Activated naive CD4-positive, alpha-beta T cell treated with anti-CD3 and anti-CD28 coated beads, Interleukin-2, amount 50 U/mL, for 72 hours (primary cell): ENCODE data around the gene GBGT1. TPM values are rescaled to one million over a fixed set of nuclear protein-coding genes. Genes with fewer than 3 reads are reported as not detected.

Source experiments
- ATAC-seq, 2 donors: fragments of 150-1000 bp; cut with Tn5 transposase; 2 replicates each; pipeline ENCODE4 v1.10.0; 2021; ENCODE audit warnings: mild to moderate bottlenecking in 2 of 2, moderate library complexity in 2 of 2
- DNase-seq, 2 donors: peaks; one replicate each; pipeline ENCODE4 v3.0.0; 2021 to 2022; ENCODE audit warnings: low spot score in 2 of 2
- H3K27ac Mint-ChIP-seq, 2 donors: one replicate each; pipeline ENCODE4 v1.8.0; 2022; ENCODE audit warnings: mild to moderate bottlenecking in 2 of 2, mixed read lengths in 2 of 2
- H3K36me3 Mint-ChIP-seq, 2 donors: one replicate each; pipeline ENCODE4 v1.8.0; 2022; ENCODE audit warnings: mixed read lengths in 2 of 2
- H3K9me3 Mint-ChIP-seq, 2 donors: one replicate each; pipeline ENCODE4 v1.8.0; 2022; ENCODE audit warnings: mixed read lengths in 2 of 2
- total RNA-seq, 2 donors: library from RNA; stranded (reverse); gene quantifications; one replicate each; pipeline ENCODE4 v1.2.3, GENCODE V29; 2022

GBGT1 gene
- total RNA-seq, 2 donors from 2014 or later, result 3.1 to 7.3 TPM

DNA sequence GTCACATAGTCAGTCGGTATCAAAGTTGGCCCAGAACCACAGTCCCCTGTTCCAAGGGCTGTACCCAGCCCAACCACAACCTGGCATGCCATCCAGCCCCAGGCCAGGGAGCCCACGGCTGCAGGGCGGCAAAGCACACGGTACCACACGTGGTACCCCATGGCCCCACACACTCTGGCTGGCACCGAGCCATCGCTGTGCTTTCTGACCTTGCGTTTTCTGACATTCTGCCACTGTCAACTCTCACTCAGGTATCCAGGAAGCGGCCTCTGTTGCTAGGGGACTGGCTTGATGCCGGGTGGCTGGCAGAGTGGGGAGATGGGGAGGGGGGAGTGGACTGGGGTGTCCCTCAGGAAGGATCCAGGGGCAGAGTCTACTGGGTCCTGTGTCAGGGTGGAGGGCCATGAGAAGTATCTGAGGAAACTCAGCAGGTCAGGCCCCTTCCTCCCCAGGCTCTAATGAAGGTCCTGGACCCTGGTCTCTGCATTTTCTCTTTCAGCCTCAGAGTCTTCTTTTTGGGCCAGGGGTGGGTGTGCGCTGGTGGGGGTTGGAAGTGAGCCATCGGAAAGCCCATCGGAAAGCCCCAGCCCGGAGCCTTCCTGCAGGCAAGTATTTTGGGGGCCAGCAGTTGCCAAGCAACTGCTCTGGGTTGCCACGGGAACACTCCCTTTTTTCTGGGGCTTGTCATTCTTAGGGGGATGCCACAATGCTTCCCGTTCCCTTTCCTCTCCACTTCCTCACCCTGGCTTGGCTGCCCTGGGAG lies 21.7 kb downstream of the GBGT1 start:
- H3K9me3 Mint-ChIP-seq, result no peaks in the 10 kb centered on the region
- H3K27ac Mint-ChIP-seq, result peak overlapping the region in 1 of 2 donors; percentile 85
- H3K36me3 Mint-ChIP-seq, result peaks cover 0 to 11% of the 10 kb centered on the region in 2 donors
- DNase-seq, result no peak
- ATAC-seq, result peak in 1 of 2 donors; percentile 2

DNA sequence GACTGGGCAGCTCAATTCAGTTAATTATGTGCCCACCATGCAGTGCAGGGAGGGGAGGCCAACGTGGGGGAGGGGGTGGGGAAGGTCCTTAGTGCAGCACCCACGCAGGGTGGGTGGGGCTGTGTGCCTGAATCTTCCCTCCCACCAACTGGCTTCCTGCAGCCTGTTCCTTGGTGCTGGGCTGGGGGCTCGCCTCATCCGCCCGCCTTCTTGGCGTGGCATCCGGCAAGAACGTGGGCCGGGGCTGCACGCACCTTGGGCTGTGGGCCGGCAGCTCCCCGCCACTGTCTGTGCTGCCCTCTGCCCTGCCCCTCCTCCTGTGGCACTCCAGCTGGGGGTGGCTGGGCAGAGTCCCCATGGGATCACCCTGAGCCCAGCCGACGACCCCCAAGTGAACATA lies 23.1 kb downstream of the GBGT1 start:
- DNase-seq (no peak), ATAC-seq (no peak)
- Mint-ChIP-seq H3K9me3 (no peaks in the 10 kb centered on the region), H3K36me3 (peaks cover 0 to 16% of the 10 kb centered on the region in 2 donors), H3K27ac (peak overlapping the region in 1 of 2 donors; percentile 85)

DNA sequence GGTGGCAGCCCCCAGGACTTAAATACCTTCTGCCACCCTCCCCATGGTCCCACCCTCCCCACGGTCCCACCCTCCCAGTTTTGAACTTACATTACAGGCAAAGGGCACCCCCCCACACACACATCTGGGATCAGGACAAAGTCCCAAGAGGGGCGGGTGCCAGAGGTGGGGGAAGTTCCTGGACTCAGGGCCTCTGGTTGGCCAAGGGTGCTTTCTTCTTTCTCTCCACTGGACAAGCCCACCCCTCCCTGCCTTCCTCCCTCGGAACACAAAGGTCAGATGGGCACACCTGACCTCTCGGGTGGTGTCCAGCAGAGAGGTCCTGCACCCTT lies 23.6 kb downstream of the GBGT1 start:
- ATAC-seq (no peak), DNase-seq (no peak)
- Mint-ChIP-seq H3K27ac (no peak overlapping the region), H3K36me3 (peaks cover 0 to 16% of the 10 kb centered on the region in 2 donors), H3K9me3 (no peaks in the 10 kb centered on the region)

DNA sequence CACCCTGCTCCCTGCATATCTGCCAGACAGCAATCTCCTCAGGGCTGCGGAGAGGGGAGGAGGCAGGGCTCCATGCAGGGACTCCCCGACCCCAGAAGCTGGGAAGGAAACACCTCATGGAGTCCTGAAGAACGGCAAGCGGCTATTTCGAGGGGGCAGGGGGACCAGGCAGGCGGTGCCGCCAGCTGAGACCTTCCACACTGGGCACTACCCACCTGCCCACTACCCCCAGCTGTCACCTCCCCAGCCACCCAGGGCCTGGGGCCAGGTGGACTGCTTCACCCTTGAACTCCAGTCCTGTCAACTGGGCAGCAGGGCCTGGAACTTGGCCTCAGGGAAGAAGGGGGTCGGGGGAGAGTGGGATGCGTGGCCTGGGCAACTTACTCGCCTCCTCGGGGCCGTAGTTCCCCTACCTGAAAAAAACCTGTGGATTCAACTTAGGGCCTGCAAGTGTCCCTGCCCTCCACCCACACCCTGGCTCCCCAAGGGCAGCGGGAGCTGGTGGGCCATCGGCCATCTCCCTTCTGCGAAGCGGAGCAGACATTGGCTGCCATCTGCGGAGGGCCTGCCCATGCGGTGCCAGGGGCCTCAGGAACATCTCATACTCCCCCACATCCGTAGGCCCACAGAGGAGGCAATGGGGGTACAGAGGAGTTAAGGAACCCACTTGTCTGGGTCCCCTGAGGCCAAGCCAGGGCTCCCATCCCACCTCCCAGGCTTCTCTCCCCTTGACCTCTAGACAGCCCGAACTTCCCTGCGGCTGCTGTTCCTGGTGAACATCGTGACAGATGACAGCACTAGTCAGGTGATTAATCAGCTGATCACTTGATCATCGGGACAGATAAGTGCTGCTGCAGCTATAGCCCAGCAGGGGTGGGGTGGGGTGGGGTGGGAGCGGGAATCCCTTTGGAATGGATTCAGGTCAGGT lies 24.2 kb downstream of the GBGT1 start:
- peak overlapping the region; percentile 90 to 99 for H3K27ac Mint-ChIP-seq
- ATAC-seq, result no peak
- H3K9me3 Mint-ChIP-seq, result no peaks in the 10 kb centered on the region
- no peak for DNase-seq
- peaks cover 0 to 13% of the 10 kb centered on the region in 2 donors for H3K36me3 Mint-ChIP-seq

DNA sequence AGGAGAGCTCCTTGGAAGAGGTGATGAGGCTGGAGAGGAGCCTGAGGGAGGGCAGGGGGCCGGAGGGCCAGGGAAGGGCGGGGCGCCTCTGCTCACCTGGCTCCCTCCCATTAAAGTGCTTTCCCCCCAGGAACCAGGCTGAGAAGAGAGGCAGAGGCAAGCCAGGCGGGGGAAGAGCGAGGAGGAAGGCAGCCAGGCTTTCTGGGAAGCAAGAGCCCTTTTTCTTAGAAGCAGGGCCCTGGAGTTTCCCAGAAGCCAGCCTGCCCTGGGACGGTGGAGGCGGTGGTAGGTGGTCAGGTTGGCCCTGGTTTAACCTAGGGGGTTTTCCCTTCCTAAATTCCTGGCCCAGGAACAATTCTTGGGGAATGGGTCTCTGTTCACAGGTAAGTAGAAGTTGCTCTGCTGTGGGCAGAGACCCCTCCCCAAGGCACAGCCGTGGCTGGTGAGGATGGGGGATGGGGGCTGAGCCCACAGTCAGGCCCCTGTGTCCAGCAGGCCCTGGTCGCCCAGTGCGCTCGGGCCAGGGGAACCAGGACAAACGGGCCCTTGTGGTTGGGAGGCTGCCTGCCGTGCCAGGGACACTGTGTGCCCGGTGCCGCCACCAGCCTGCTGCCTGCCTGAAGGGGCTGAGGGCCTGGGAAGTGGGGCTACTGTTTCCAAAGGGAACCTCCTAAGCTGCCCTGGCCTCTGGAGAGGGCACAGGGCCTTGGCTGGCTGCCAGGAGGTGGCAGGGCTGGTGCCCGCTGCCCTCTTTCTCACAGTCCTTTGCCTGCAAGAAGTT lies 26.1 kb downstream of the GBGT1 start:
- DNase-seq (no peak), ATAC-seq (no peak)
- Mint-ChIP-seq H3K27ac (peak overlapping the region; percentile 99 to 100), H3K9me3 (no peaks in the 10 kb centered on the region), H3K36me3 (peaks cover 0 to 6% of the 10 kb centered on the region in 2 donors)

DNA sequence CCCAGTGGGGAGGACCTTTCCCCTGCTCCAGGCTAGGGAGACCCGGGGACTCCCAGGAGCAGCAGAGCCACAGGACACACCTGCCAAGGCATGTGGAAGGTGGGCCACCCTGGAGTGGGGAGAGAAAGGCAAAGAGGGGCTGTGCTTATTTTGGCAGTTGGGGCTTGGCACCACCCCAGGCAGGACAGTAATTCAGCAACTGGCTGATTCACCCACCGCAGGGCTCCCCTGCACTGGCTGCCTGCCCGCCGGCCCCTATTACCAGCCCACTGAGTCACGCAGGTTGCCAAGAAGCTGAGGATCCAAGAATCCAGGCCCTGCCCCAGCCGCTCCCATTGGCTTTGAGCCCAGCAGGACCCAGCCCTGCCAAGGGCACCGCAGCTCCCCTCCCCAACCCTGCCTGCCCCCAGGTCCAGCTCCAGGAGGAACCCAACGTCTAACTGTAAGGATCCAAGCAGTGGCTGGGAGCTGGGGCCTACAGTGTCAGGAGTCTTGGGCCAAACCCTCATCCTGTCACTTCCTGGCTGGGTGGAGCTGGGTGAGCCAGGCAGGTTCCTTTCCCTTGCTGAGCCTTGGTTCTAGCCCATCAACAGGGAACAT lies 28.5 kb downstream of the GBGT1 start:
- H3K36me3 Mint-ChIP-seq, result peaks cover 0 to 6% of the 10 kb centered on the region in 2 donors
- no peaks in the 10 kb centered on the region for H3K9me3 Mint-ChIP-seq
- DNase-seq, result peak in 1 of 2 donors; percentile 63
- peak; percentile 45 to 50 for ATAC-seq
- peak overlapping the region; percentile 99 to 100 for H3K27ac Mint-ChIP-seq

DNA sequence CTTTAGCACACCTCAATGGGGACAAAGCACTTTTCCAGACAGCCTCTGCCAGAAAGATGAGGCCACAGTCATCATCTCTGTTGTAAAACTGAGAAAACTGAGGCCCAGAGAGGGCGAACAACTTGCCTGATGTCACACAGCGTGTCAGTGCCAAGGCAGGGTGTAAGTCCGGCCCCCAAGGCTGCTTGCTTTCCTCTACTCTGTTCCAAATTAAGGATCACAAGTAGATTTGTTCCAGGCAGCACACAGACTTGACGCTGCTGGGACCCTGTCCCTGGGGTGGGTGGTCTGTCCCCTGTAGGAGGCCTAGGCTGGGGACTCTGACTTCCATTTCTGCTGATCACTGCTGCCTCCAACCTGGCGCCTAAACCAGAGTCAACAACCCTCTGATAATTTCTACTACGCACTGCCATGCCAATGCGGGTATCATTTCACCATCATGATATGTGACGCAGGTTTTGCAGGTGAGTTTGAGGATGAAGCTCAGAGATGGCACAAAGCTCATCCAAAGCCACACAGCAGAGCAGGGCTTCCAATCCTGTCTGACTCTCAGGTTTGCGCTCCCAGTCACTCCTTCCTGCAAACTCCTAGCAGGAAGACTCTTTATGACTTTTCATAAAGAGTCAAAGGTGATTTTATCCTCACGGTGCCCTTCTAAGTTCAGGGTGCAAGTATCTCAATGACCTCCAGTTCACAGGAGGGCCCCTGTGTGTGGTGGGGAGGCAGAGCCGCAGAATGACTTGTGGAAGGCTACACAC lies 29.1 kb downstream of the GBGT1 start:
- no peaks in the 10 kb centered on the region for H3K9me3 Mint-ChIP-seq
- DNase-seq, result no peak
- peak; percentile 25 to 29 for ATAC-seq
- peak overlapping the region; percentile 99 to 100 for H3K27ac Mint-ChIP-seq
- peaks cover 0 to 6% of the 10 kb centered on the region in 2 donors for H3K36me3 Mint-ChIP-seq

DNA sequence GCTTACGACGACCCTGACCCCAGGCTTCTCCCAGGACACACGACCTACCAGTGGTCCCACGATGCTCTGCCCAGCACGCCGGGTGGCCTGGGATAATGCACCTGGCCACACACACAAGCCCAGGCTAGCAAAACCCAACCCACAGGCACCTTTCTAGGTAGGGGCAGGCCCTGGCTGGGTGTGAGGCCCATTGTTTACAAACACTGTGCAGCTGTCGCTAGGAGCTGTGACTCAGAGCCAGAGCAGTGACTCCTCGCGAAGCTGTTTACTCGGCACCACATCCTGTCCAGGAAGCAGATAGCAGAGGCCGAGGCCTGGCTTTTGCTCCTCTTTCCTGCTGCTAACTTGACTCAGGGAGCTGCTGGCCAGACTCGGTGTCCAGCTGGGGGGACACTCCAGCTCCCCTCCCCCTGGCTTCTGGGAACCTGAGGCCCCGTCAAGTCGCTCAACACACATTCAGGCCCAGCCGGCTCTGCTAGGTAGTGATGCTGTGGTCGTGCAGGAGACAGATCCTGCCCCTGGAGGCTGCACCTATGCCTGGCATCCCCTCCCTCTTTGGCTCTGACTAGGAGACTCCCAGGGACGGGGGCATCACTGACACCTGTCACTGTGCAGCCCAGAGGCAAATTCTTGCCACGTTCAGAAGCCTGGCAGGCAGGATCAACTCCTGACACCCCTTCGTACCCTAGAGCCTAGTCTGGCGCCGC lies 29.9 kb downstream of the GBGT1 start:
- DNase-seq, result peak; percentile 84 to 93
- no peaks in the 10 kb centered on the region for H3K9me3 Mint-ChIP-seq
- peak; percentile 88 to 93 for ATAC-seq
- peaks cover 0 to 6% of the 10 kb centered on the region in 2 donors for H3K36me3 Mint-ChIP-seq
- peak overlapping the region; percentile 99 to 100 for H3K27ac Mint-ChIP-seq

DNA sequence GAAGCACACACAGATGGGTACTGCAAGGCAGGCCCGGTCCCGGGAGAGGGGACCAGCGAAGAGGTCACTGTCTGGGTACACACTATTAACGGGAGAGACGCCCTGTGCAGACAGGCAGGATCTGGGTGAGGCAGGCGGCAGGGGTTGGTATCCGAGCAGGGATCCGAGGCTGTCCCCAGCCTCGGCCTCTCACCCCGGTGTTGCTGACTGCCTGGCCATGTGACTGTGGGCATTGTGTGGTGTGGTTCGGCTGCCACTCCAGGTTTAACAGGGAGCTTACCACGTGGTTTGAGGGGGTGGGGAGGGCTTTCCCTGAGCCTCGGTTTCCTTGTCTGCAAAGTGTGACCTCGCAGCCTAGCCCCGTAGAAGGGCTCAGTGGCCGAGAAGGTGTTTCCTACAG lies 31.5 kb downstream of the GBGT1 start:
- H3K27ac Mint-ChIP-seq, result peak overlapping the region; percentile 99 to 100
- peaks cover 0 to 6% of the 10 kb centered on the region in 2 donors for H3K36me3 Mint-ChIP-seq
- H3K9me3 Mint-ChIP-seq, result no peaks in the 10 kb centered on the region
- ATAC-seq (no peak), DNase-seq (no peak)

DNA sequence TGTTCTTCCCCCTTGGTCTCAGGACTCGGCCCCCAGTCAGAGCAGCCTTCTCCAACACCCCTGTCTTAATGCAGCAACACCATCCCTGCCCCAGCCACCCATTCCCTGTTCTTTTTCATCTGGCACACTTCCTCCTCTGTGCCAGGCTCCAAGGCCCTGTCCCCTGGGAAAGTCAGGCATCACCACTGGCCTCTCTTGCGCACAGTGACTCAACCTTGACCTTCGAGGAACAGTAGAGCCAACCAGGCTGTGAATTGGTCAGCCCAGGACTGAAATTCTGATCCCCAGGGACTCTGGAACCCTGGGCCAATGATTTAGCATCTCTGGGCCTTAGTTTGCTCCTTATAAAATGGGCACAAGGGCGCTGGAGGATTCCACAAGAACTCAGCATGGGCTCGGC lies 32.2 kb downstream of the GBGT1 start:
- ATAC-seq, result no peak
- no peak for DNase-seq
- H3K9me3 Mint-ChIP-seq, result no peaks in the 10 kb centered on the region
- H3K36me3 Mint-ChIP-seq, result peaks cover 0 to 6% of the 10 kb centered on the region in 2 donors
- H3K27ac Mint-ChIP-seq, result peak overlapping the region; percentile 99 to 100

DNA sequence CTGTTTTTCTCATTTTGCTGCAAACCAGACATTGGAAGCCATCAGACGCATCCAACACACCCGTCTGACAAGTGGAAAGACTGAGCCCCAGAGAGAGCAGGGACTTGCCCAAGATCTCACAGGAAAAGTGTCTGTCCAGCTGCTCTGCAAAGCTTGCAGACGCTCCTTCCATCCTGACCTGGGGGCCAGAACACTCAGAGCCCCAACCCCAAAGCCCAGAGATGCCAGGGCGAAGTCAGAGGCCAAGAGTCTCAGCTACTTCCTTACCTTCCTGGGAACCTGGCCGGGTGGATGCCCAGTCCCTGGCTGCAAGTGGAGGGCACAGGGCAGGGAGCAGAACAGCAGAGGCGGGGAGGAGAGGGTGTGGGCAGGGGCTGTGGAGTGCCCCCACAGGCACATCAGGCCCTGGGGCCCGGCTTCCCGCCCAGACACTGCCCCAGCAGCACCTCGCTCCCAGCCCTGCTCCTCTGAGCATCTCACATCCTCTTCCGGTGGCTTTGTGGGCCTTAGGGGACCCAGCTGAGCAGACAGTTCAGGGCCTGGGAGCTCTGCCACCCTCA lies 32.9 kb downstream of the GBGT1 start:
- H3K9me3 Mint-ChIP-seq, result no peaks in the 10 kb centered on the region
- peak overlapping the region; percentile 84 to 99 for H3K27ac Mint-ChIP-seq
- DNase-seq (no peak), ATAC-seq (no peak)
- H3K36me3 Mint-ChIP-seq, result peaks cover 0 to under 1% of the 10 kb centered on the region in 2 donors

DNA sequence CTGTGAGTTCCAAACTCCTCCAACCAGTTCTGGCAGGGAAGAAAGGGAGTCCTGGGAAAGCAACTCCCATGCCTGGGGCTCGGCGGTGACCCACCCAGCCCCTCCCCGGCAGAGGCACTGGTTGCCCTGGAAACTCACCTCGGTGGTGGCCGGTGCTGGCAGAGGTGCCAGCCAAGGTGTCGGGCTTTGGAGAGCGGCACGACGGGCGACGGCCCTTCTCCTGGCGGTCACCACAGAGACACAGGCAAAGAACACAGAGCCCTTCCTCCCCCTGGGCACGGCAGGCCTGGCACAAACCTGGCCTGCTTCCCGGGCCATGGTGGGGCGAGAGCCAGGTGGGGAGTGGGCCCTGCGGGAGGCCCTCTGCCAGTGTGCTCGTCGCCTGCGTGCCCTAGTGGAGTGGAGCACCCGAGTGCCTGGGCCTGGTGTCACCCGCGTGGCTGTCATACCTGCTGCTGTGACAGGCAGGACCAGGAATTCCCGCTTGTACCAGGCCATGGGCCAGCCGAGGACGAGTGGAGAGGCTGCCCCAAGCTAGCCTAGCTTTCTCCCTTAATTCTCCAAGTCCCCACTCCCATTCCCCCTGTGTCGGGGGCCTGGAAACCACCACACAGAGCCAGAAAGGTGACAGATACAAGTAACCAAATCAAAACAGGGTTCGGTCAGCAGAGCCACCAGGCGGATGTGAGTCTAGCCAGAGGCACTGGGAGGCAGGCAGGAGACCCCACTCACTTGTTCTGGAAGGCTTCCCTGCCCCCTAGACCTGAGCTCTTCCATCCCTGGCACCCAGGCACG lies 34.5 kb downstream of the GBGT1 start:
- DNase-seq, result no peak
- Mint-ChIP-seq H3K27ac (peak overlapping the region in 1 of 2 donors; percentile 99), H3K9me3 (no peaks in the 10 kb centered on the region), H3K36me3 (no peaks in the 10 kb centered on the region)
- ATAC-seq, result no peak

DNA sequence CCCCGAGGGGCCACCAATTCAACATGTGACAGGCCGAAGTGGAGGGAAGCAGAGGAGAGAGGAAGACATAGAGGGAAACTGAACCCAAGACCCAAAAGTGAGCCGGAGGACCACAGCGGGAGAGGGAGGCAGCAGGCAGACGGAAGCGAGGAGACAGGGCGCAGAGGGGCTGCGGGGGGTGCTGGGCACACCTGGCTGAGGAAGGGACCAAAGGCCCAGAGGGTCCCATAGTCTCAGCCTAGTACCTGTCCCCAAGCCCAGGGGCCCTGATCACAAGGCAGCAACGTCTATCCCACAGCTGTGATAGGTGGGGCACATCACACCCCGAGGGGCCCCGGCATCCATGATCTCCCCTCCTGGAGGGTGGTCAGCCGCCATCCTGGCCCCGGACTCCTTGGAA lies 35.6 kb downstream of the GBGT1 start:
- no peak for DNase-seq
- ATAC-seq, result no peak
- peak overlapping the region in 1 of 2 donors; percentile 99 for H3K27ac Mint-ChIP-seq
- no peaks in the 10 kb centered on the region for H3K9me3 Mint-ChIP-seq
- no peaks in the 10 kb centered on the region for H3K36me3 Mint-ChIP-seq

DNA sequence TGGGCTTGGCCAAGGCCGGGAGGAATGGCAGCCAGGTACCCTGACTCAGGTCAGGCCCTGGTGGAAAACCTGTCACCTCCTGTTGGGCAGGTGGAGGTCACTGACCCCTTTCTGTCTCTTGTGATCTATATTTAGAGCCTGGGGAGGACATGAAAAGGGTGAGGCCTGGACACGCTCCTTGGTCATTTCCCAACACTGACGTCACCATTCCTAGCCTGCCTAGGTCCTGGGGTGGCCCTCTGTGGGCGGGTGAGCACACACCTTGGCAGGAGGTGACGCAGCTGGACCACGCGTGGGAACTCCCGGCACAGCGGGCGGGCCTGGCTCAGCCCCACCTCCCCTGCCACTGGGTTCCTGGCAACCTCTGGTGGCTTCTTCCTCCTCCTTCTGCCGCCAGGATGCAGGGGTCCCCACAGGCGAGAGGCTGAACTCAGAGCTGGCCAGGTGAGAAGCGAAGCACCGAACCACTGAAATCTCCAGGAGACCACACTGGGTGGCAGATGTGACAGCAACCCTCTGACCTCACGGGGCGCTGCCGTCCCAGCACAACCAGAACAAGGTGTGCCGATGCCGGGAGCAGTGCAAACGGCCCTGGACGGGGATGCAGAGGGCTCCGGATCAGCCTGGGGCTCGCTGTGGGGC lies 36.3 kb downstream of the GBGT1 start:
- no peak for DNase-seq
- Mint-ChIP-seq H3K27ac (peak overlapping the region; percentile 65 to 81), H3K36me3 (no peaks in the 10 kb centered on the region), H3K9me3 (no peaks in the 10 kb centered on the region)
- ATAC-seq, result peak; percentile 25 to 47
